Measurements from ENCODE around the gene POM121L12. TPM values are rescaled to one million over a fixed set of nuclear protein-coding genes. Genes with fewer than 3 reads are reported as not detected.

The POM121L12 gene
- total and polyA plus RNA-seq, 7 donors, result not detected

DNA sequence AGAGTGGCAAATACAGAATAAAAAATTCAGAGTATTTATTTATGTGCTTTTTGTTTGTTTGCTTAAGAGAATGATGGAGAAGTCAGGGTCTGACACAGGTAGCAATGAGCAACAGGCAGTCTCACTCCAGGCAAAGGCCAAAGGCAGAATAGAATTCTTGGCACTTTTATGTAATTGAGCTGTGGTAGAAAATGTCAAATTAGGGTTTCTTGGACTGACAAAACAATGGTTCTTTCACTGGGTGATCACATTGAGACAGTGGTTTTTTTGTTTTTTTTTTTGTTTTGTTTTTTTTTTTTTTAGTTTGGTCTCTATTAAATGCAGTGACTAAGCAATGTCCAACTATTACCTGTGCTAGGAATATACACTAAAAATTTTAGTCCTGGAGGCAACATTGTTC lies 27.4 kb downstream of the POM121L12 start:
- TF ChIP-seq POLR2A (IDR thresholded peaks at IDR 0.05) (no peak), POLR2AphosphoS5 (IDR thresholded peaks at IDR 0.05) (no peak), EP300 (IDR thresholded peaks at IDR 0.05) (no peak)
- TF ChIP-seq, protein P1, sequence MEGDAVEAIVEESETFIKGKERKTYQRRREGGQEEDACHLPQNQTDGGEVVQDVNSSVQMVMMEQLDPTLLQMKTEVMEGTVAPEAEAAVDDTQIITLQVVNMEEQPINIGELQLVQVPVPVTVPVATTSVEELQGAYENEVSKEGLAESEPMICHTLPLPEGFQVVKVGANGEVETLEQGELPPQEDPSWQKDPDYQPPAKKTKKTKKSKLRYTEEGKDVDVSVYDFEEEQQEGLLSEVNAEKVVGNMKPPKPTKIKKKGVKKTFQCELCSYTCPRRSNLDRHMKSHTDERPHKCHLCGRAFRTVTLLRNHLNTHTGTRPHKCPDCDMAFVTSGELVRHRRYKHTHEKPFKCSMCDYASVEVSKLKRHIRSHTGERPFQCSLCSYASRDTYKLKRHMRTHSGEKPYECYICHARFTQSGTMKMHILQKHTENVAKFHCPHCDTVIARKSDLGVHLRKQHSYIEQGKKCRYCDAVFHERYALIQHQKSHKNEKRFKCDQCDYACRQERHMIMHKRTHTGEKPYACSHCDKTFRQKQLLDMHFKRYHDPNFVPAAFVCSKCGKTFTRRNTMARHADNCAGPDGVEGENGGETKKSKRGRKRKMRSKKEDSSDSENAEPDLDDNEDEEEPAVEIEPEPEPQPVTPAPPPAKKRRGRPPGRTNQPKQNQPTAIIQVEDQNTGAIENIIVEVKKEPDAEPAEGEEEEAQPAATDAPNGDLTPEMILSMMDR (IDR thresholded peaks at IDR 0.05), result no peak
- H3K27ac ChIP-seq, result no peak overlapping the region
- H3K27me3 ChIP-seq, result no peaks in the 10 kb centered on the region
- H3K4me3 ChIP-seq, result no peak overlapping the region
- no peaks in the 10 kb centered on the region for H3K4me1 ChIP-seq
- H3K36me3 ChIP-seq, result no peaks in the 10 kb centered on the region
- intact Hi-C loops (cut with DNase I), result no loop called here
- DNase-seq, result no peak
- peaks cover 0 to 2% (median 0%) of the 10 kb centered on the region in 4 donors for H3K9me3 ChIP-seq

GRCh38 chr7:53068673-53069072 lies 33.2 kb downstream of the POM121L12 start:
- intact Hi-C loops (cut with DNase I), result no loop called here
- H3K27ac ChIP-seq, result no peak overlapping the region

GRCh38 chr7:53070883-53071282 lies 35.5 kb downstream of the POM121L12 start:
- Histone ChIP-seq H3K4me3 (no peak overlapping the region), H3K36me3 (no peaks in the 10 kb centered on the region), H3K27me3 (no peaks in the 10 kb centered on the region), H3K27ac (no peak overlapping the region), H3K4me1 (no peaks in the 10 kb centered on the region), H3K9me3 (peaks cover 0 to 3% (median 1%) of the 10 kb centered on the region in 4 donors)
- intact Hi-C loops (cut with DNase I), result no loop called here
- WGBS, 2 donors, result 76 to 85% methylated on average over 2 of the region's 2 CpGs
- TF ChIP-seq EP300 (IDR thresholded peaks at IDR 0.05) (no peak), POLR2A (IDR thresholded peaks at IDR 0.05) (no peak), POLR2AphosphoS5 (IDR thresholded peaks at IDR 0.05) (no peak)
- TF ChIP-seq, protein P1 (IDR thresholded peaks at IDR 0.05), result no peak
- DNase-seq, result no peak

More at GRCh38 chr7:53068673-53069072, 33.2 kb downstream of the POM121L12 start:
- no peak for DNase-seq
- Histone ChIP-seq H3K4me3 (no peak overlapping the region), H3K36me3 (no peaks in the 10 kb centered on the region), H3K9me3 (peaks cover 0 to 3% (median 1%) of the 10 kb centered on the region in 4 donors), H3K27me3 (no peaks in the 10 kb centered on the region), H3K4me1 (no peaks in the 10 kb centered on the region)
- 72 to 89% methylated on average over 2 of the region's 2 CpGs for WGBS, 2 donors
- no peak for TF ChIP-seq POLR2AphosphoS5 (IDR thresholded peaks at IDR 0.05)
- no peak for TF ChIP-seq EP300 (IDR thresholded peaks at IDR 0.05)
- no peak for TF ChIP-seq POLR2A (IDR thresholded peaks at IDR 0.05)

All from sigmoid colon (tissue), 7 donors.